HepG2 (cell line): ENCODE data around the gene BPIFB2. TPM values are rescaled to one million over a fixed set of nuclear protein-coding genes. Genes with fewer than 3 reads are reported as not detected.

Source experiments
- GMEB2 ChIP-seq: IDR thresholded peaks from 2 replicates; pipeline ENCODE4 v1.6.1; 2016; ENCODE audit warnings: missing biosample characterization, missing genetic modification reagents, low read depth
- HBP1 ChIP-seq: IDR thresholded peaks from 2 replicates; pipeline ENCODE4 v1.6.1; 2016; ENCODE audit warnings: low read depth, control low read depth
- HMGXB4 ChIP-seq, 2 experiments: sonication (generic) in 1 of 2; formaldehyde crosslinking in 1 of 2; IDR thresholded peaks; 2 replicates each; pipeline versions ENCODE4 v1.4.0 to v1.6.1; 2018 to 2020; ENCODE audit warnings: missing genetic modification reagents in 2 of 2, borderline replicate concordance in 1 of 2, low read depth in 1 of 2, mild to moderate bottlenecking in 1 of 2, missing biosample characterization in 1 of 2
- IKZF5 ChIP-seq: IDR thresholded peaks from 2 replicates; pipeline ENCODE4 v1.6.1; 2018; ENCODE audit warnings: missing genetic modification reagents, mild to moderate bottlenecking, missing compliant biosample characterization
- NCOR1 ChIP-seq: fragments of 200-600 bp; sonication (generic); IDR thresholded peaks from 2 replicates; pipeline ENCODE4 v1.7.0; 2017; ENCODE audit warnings: antibody characterized with exemption, low read length, borderline replicate concordance
- SIN3B ChIP-seq: fragments of 150-350 bp; IDR thresholded peaks from 2 replicates; pipeline ENCODE4 v1.6.1; 2014; ENCODE audit warnings: low read length
- SNAPC5 ChIP-seq: sonication (generic); formaldehyde crosslinking; IDR thresholded peaks from 2 replicates; pipeline ENCODE4 v1.8.1; 2023; ENCODE audit warnings: mild to moderate bottlenecking, missing genetic modification reagents, borderline replicate concordance
- SP140L ChIP-seq: sonication (generic); formaldehyde crosslinking; IDR thresholded peaks from 2 replicates; pipeline ENCODE4 v1.4.0; 2020; ENCODE audit warnings: missing genetic modification reagents, borderline replicate concordance
- THAP8 ChIP-seq: sonication (generic); formaldehyde crosslinking; IDR thresholded peaks from 2 replicates; pipeline ENCODE4 v1.5.1; 2020; ENCODE audit warnings: missing genetic modification reagents, mild to moderate bottlenecking, borderline replicate concordance
- TRIM24 ChIP-seq: sonication (generic); formaldehyde crosslinking; IDR thresholded peaks from 2 replicates; pipeline ENCODE4 v1.8.0; 2022; ENCODE audit warnings: mild to moderate bottlenecking, missing genetic modification reagents
- YY1 ChIP-seq: IDR thresholded peaks from 2 replicates; pipeline ENCODE4 v1.6.1; 2011; ENCODE audit warnings: low read length, low read depth, moderate library complexity, mild to moderate bottlenecking; ENCODE audit not compliant: insufficient read depth, insufficient replicate concordance
- ZNF263 ChIP-seq: sonication (generic); formaldehyde crosslinking; IDR thresholded peaks from 2 replicates; pipeline ENCODE4 v1.4.0; 2020; ENCODE audit warnings: missing genetic modification reagents
- ZNF562 ChIP-seq: sonication (generic); formaldehyde crosslinking; IDR thresholded peaks from 2 replicates; pipeline ENCODE4 v1.8.0; 2022; ENCODE audit warnings: missing genetic modification reagents, borderline replicate concordance
- ZNF605 ChIP-seq: sonication (generic); formaldehyde crosslinking; IDR thresholded peaks from 2 replicates; pipeline ENCODE4 v1.8.0; 2022; ENCODE audit warnings: mild to moderate bottlenecking, missing genetic modification reagents
- polyA plus RNA-seq, 8 experiments: library from polyadenylated mRNA; depleted of rRNA in 3 of 8; stranded (reverse) in 7 of 8; unstranded in 1 of 8; fragments of >200 nt; fragmentation: Illumina TruSeq in 4 of 8; extraction: Trizol in 4 of 8; gene quantifications; 2 replicates each; pipeline versions ENCODE4 v1.2.1 to v1.2.3, GENCODE V29; 2011 to 2016; ENCODE audit warnings: low read depth in 4 of 8, missing spikeins in 1 of 8, mixed read lengths in 1 of 8; ENCODE audit not compliant: insufficient read depth in 1 of 8
- total RNA-seq, 5 experiments: library from RNA; depleted of rRNA; stranded (reverse); fragments of >200 nt; fragmentation: Illumina TruSeq; extraction: Trizol; gene quantifications; 2 replicates each; pipeline ENCODE4 v1.2.3, GENCODE V29; 2016; ENCODE audit warnings: low read depth in 1 of 5
- TF ChIP-seq, protein P1 (sequence below): sonication (generic); formaldehyde crosslinking; IDR thresholded peaks from 2 replicates; pipeline ENCODE4 v1.4.0; 2020; ENCODE audit warnings: mild to moderate bottlenecking, missing genetic modification reagents
- TF ChIP-seq, protein P2 (sequence below): sonication (generic); formaldehyde crosslinking; IDR thresholded peaks from 2 replicates; pipeline ENCODE4 v1.4.0; 2020; ENCODE audit warnings: low read depth, mild to moderate bottlenecking, missing genetic modification reagents

The BPIFB2 gene
- total and polyA plus RNA-seq, 2 of the 13 experiments (the other 11 are each of a cell fraction or from before 2014, with no cell fraction given): 54.5 to 902 TPM

DNA sequence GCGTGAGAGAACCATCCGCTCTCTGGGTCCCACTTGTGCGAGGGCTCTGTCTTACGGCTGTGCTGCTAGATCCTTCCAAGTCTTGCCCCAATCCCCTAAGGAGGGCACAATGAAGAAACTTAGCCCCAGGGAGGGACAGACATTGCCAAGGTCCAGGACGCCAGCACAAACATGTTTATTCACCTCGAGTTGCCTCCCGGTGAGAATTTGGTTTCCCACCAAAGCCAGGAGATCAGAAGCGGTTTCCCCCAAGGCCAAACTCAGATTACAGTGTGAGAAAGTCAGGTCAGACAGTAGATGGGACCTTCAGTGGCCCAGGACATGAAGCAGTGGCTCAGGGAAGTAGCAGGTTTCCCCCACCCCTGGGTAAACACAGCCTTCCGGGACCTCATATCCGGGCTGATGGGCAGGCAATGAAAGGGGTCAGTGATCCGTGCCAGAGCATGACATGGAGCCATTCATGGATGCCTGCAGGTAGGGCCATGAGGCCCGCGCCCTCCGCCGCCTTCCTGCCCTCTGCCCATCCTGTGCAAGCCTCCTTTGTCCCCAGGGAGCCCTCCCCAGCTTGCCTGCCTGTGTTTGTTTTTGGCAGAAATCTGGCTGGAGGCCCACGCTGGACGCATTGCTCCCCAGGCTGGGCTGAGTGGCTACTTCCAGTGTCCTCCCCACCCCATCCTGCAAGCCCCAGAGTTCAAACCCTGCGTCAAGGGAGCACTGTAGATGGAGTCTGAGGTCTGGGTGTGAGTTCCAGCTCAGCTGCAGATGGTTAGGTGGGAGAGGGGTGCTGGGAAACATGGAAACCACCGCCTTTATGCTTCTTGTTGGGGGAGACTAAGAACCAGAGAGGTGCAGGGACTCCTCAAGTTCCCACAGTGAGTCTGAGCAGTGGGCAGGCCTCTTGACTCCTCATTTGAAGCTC, 2.0 kb downstream of the BPIFB2 start (continued):
- peak; percentile 82; the same call in 1 of the 2 replicates for TF ChIP-seq SP140L (CRISPR knock-in tag)
- TF ChIP-seq GMEB2 (CRISPR knock-in tag): peak; percentile 16; the same call in 1 of the 2 replicates
- peak; percentile 99 for TF ChIP-seq IKZF5
- no peak for TF ChIP-seq THAP8 (CRISPR knock-in tag)
- TF ChIP-seq TRIM24 (CRISPR knock-in tag): no peak; the same call in 1 of the 2 replicates
- TF ChIP-seq ZNF605 (CRISPR knock-in tag): peak; percentile 71
- no peak for TF ChIP-seq ZNF562 (CRISPR knock-in tag)
- TF ChIP-seq, protein P1, sequence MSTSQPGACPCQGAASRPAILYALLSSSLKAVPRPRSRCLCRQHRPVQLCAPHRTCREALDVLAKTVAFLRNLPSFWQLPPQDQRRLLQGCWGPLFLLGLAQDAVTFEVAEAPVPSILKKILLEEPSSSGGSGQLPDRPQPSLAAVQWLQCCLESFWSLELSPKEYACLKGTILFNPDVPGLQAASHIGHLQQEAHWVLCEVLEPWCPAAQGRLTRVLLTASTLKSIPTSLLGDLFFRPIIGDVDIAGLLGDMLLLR (CRISPR knock-in tag): peak; percentile 50; the same call in 1 of the 2 replicates
- TF ChIP-seq NCOR1: peak; percentile 54; the same call in 1 of the 2 replicates
- peak; percentile 95 for TF ChIP-seq ZNF263 (CRISPR knock-in tag)
- peak; percentile 87 for TF ChIP-seq YY1
- TF ChIP-seq, protein P2, sequence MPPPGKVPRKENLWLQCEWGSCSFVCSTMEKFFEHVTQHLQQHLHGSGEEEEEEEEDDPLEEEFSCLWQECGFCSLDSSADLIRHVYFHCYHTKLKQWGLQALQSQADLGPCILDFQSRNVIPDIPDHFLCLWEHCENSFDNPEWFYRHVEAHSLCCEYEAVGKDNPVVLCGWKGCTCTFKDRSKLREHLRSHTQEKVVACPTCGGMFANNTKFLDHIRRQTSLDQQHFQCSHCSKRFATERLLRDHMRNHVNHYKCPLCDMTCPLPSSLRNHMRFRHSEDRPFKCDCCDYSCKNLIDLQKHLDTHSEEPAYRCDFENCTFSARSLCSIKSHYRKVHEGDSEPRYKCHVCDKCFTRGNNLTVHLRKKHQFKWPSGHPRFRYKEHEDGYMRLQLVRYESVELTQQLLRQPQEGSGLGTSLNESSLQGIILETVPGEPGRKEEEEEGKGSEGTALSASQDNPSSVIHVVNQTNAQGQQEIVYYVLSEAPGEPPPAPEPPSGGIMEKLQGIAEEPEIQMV: peak; percentile 95
- TF ChIP-seq HMGXB4 (CRISPR knock-in tag; IDR thresholded peaks at IDR 0.05; ENCODE audit: borderline replicate concordance in 1 of 2, low read depth in 1 of 2): peak in 1 of 2 experiments; percentile 75; a peak in 1 of 4 replicates
- TF ChIP-seq SIN3B: no peak
- TF ChIP-seq HBP1: no peak; the same call in 1 of the 2 replicates
- TF ChIP-seq SNAPC5: peak; percentile 82; the same call in 1 of the 2 replicates
